MCF 10A (cell line): Measurements from ENCODE around the gene SCUBE2. TPM values are rescaled to one million over a fixed set of nuclear protein-coding genes. Genes with fewer than 3 reads are reported as not detected.

Source experiments
- BruUV-seq: library from RNA; stranded (reverse); fragments of 400-500 nt; replicated peaks from 2 replicates; lab custom pipeline; 2021; lab: Mats Ljungman, UMichigan
- CTCF ChIA-PET: fragments of 300-600 bp; sonication (Branson Sonifier 250); formaldehyde crosslinking; extraction: SDS; loops from one replicate; lab custom pipeline; 2021; ENCODE audit warnings: antibody characterized with exemption, inconsistent platforms; lab: Yijun Ruan, JAX
- POLR2A ChIA-PET: fragments of 300-600, 350-650 bp; sonication (Branson Sonifier 250); formaldehyde crosslinking; extraction: SDS; loops from one replicate; lab custom pipeline; 2020; ENCODE audit warnings: antibody characterized with exemption, inconsistent platforms; lab: Yijun Ruan, JAX
- DNase-seq: peaks from one replicate; pipeline ENCODE4 v3.0.0-alpha.2; 2018; ENCODE audit not compliant: unreplicated experiment
- H3K27ac Mint-ChIP-seq: one replicate; pipeline ENCODE4 v1.8.0; 2022; ENCODE audit warnings: mild to moderate bottlenecking, low read depth, mixed read lengths; ENCODE audit not compliant: unreplicated experiment
- H3K27me3 Mint-ChIP-seq: one replicate; pipeline ENCODE4 v1.8.0; 2022; ENCODE audit warnings: mixed read lengths; ENCODE audit not compliant: insufficient read depth, unreplicated experiment
- H3K36me3 Mint-ChIP-seq: one replicate; pipeline ENCODE4 v1.8.0; 2022; ENCODE audit warnings: mild to moderate bottlenecking, moderate library complexity, mixed read lengths; ENCODE audit not compliant: insufficient read depth, unreplicated experiment
- H3K4me1 Mint-ChIP-seq: one replicate; pipeline ENCODE4 v1.8.0; 2022; ENCODE audit warnings: mixed read lengths; ENCODE audit not compliant: insufficient read depth, unreplicated experiment
- H3K4me3 Mint-ChIP-seq: one replicate; pipeline ENCODE4 v1.8.0; 2022; ENCODE audit warnings: mild to moderate bottlenecking, moderate library complexity, mixed read lengths; ENCODE audit not compliant: unreplicated experiment
- H3K9me3 Mint-ChIP-seq: one replicate; pipeline ENCODE4 v1.8.0; 2022; ENCODE audit warnings: mixed read lengths; ENCODE audit not compliant: unreplicated experiment
- CTCF ChIP-seq: fragments of 200-600 bp; IDR thresholded peaks from one replicate; pipeline ENCODE4 v1.8.0; 2022; ENCODE audit warnings: antibody characterized with exemption, mild to moderate bottlenecking; ENCODE audit not compliant: unreplicated experiment
- intact Hi-C: fragments of 100-400 bp; cut with micrococcal nuclease; formaldehyde crosslinking; loops from 2 replicates; pipeline ENCODE4 v1.14.1; 2022
- total RNA-seq: library from RNA; stranded (reverse); gene quantifications from 2 replicates; pipeline ENCODE4 v1.2.3, GENCODE V29; 2022

SCUBE2 gene
- total RNA-seq, 1 experiment from 2014 or later = 0.93 TPM

GRCh38 chr11:9019861-9020260, 71.5 kb downstream of the SCUBE2 start:
- intact Hi-C loops = loop anchor here (10.0 kb wide), 1 partner anchor 245 kb away; the partner anchor contains the start of gene DENND5A
- CTCF ChIA-PET = interaction anchor here (0.8 to 9.4 kb wide), 3 partner anchors 28 to 119 kb away, joined by 3 to 201 read pairs (median 19); no protein-coding TSS in a partner anchor
- BruUV-seq = no TSS peak

GRCh38 chr11:9017773-9018172, 73.6 kb downstream of the SCUBE2 start:
- H3K9me3 Mint-ChIP-seq = peaks cover 5% of the 10 kb centered on the region
- H3K4me1 Mint-ChIP-seq = no peaks in the 10 kb centered on the region
- ChIA-PET CTCF (interaction anchor here (1.1 to 9.4 kb wide), 8 partner anchors 7 to 489 kb away, joined by 4 to 201 read pairs (median 36); no protein-coding TSS in a partner anchor), POLR2A (interaction anchor here (0.9 kb wide), 1 partner anchor 120 kb away, joined by 5 read pairs; no protein-coding TSS in a partner anchor)
- DNase-seq = no peak
- no peak overlapping the region for H3K27ac Mint-ChIP-seq
- H3K36me3 Mint-ChIP-seq = no peaks in the 10 kb centered on the region
- TF ChIP-seq CTCF = no peak
- no peak overlapping the region for H3K4me3 Mint-ChIP-seq
- no TSS peak for BruUV-seq
- intact Hi-C loops = loop anchor here (10.0 kb wide), 1 partner anchor 247 kb away; the partner anchor contains the start of gene DENND5A
- peaks cover 12% of the 10 kb centered on the region for H3K27me3 Mint-ChIP-seq

More at GRCh38 chr11:9019861-9020260, 71.5 kb downstream of the SCUBE2 start:
- DNase-seq = no peak
- H3K9me3 Mint-ChIP-seq = no peaks in the 10 kb centered on the region
- H3K4me3 Mint-ChIP-seq = no peak overlapping the region
- H3K27ac Mint-ChIP-seq = no peak overlapping the region
- H3K4me1 Mint-ChIP-seq = no peaks in the 10 kb centered on the region
- TF ChIP-seq CTCF = no peak
- H3K36me3 Mint-ChIP-seq = no peaks in the 10 kb centered on the region
- peaks cover 17% of the 10 kb centered on the region for H3K27me3 Mint-ChIP-seq
- POLR2A ChIA-PET = no interaction called here

DNA sequence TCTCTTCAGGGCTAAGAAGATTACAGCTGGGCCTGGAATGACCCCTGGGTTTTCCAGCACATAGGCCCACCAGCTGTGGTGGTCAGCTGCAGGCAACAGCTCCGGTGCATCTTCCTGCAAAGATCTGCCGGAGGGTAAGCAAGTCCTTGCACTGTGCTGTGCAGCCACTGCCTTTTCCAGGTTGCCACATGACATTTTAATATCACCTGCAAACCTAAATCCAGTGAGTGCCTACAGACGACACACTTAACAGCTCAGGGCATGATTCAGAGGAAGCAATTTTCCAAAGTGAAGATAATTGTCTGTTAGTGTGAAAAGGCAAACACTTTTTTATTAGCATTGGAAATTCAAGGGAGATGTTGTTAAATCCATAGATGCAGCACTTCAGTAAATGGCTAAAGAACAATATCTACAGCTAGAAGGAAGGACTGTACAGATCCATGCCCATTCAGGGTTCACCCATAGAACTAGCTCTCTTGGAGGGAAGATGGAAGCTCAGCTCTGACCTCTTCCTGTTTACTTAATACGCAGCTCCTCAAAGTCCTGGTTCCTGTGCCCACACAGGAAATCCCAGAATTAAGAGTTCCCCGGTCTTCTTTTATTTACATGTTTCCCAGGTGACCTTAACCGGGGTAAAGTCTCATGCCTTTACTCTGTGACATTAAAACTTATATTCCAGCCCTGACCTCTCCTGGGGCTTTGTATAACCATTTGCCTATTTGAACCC, 74.3 kb downstream of the SCUBE2 start:
- no peak for TF ChIP-seq CTCF
- peaks cover 5% of the 10 kb centered on the region for H3K9me3 Mint-ChIP-seq
- ChIA-PET CTCF (interaction anchor here (0.6 to 9.4 kb wide), 20 partner anchors 8 to 490 kb away, joined by 3 to 201 read pairs (median 6); partner anchors contain the start of gene ZNF143), POLR2A (interaction anchor here (0.7 to 0.9 kb wide), 2 partner anchors 121 to 129 kb away, joined by 3 to 5 read pairs; no protein-coding TSS in a partner anchor)
- no peak overlapping the region for H3K4me3 Mint-ChIP-seq
- no peak overlapping the region for H3K27ac Mint-ChIP-seq
- no peaks in the 10 kb centered on the region for H3K4me1 Mint-ChIP-seq
- no TSS peak for BruUV-seq
- peaks cover 6% of the 10 kb centered on the region for H3K27me3 Mint-ChIP-seq
- DNase-seq = no peak
- intact Hi-C loops = loop anchor here (10.0 kb wide), 1 partner anchor 248 kb away; the partner anchor contains the start of gene DENND5A
- H3K36me3 Mint-ChIP-seq = no peaks in the 10 kb centered on the region

DNA sequence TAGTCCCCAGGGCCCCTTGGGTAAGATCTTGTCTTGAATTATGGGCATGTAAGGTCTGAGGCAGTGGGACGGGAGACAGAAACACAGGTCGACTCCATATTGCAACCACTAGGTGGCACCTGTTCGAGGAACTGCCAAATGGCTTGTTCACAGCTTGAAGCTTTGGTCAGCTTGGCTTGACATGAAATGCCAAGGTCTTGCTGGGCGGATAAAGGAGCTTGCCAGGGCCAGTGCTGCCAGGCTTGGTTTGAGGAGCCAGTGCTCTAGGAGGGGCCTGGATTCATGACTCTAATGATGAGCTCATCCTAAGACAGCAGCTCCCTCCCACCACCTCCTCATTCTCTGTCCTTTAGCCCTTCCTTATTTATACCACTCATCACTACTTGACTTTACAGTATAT, 75.7 kb downstream of the SCUBE2 start:
- Mint-ChIP-seq H3K27me3 (no peaks in the 10 kb centered on the region), H3K36me3 (no peaks in the 10 kb centered on the region), H3K4me1 (no peaks in the 10 kb centered on the region), H3K27ac (no peak overlapping the region), H3K9me3 (peaks cover 5% of the 10 kb centered on the region), H3K4me3 (no peak overlapping the region)
- intact Hi-C loops = loop anchor here (1.0 to 10.0 kb wide), 3 partner anchors 122 to 491 kb away; partner anchors contain the start of gene DENND5A
- POLR2A ChIA-PET = interaction anchor here (0.7 to 1.6 kb wide), 3 partner anchors 20 to 249 kb away, joined by 3 to 12 read pairs (median 3); no protein-coding TSS in a partner anchor
- CTCF ChIA-PET = interaction anchor here (0.6 to 9.4 kb wide), 53 partner anchors 9 to 1006 kb away, joined by 3 to 201 read pairs (median 4); no protein-coding TSS in a partner anchor
- no TSS peak for BruUV-seq
- TF ChIP-seq CTCF = peak; percentile 65
- peak; percentile 79 for DNase-seq
